ENCODE results near the gene HSD17B8. TPM values are rescaled to one million over a fixed set of nuclear protein-coding genes. Genes with fewer than 3 reads are reported as not detected.

The HSD17B8 gene
- total and polyA plus RNA-seq, 2 donors (not counting 1 experiment from before 2014, with no cell fraction given): 10.8 to 25.5 TPM

- H3K4me1 ChIP-seq (ENCODE audit: control insufficient read depth in 2 of 2, insufficient read depth in 2 of 2, low read length in 2 of 2): peaks cover 12% of the 10 kb centered on the region in 2 donors
- intact Hi-C loops (cut with micrococcal nuclease): no loop called here
- ATAC-seq (ENCODE audit: low read depth): no peak
- no peak overlapping the region for H3K27ac ChIP-seq (ENCODE audit: low read length in 2 of 2)
- Mint-ChIP-seq H3K4me1 (peaks cover 13% of the 10 kb centered on the region), H3K9me3 (ENCODE audit: insufficient read depth) (peaks cover 12% of the 10 kb centered on the region), H3K27ac (no peak overlapping the region), H3K4me3 (no peak overlapping the region), H3K27me3 (peaks cover 20% of the 10 kb centered on the region)
- no peaks in the 10 kb centered on the region for H4K20me1 ChIP-seq (ENCODE audit: control insufficient read depth, insufficient read depth, low read length, poor library complexity, severe bottlenecking)
- ChIA-PET POLR2A (interaction anchor here (0.5 to 0.6 kb wide), 2 partner anchors 149 to 166 kb away, joined by 4 read pairs; no protein-coding TSS in a partner anchor), CTCF (interaction anchor here (1.4 kb wide), 1 partner anchor 10 kb away, joined by 3 read pairs; no protein-coding TSS in a partner anchor)
- H3K79me2 ChIP-seq (ENCODE audit: control insufficient read depth, insufficient read depth, low read length): no peaks in the 10 kb centered on the region
- no peak overlapping the region for H3K4me3 ChIP-seq (ENCODE audit: control extremely low read depth in 1 of 5, extremely low read depth in 1 of 5, insufficient read depth in 1 of 5, low read depth in 2 of 5, low read length in 4 of 5)
- no peak overlapping the region for H2AFZ ChIP-seq (ENCODE audit: insufficient read depth, low read depth, low read length, poor library complexity, severe bottlenecking)
- peaks cover 0 to 5% (median 2%) of the 10 kb centered on the region in 4 experiments for H3K27me3 ChIP-seq (replicated peaks in 1 of 4; ENCODE audit: control extremely low read depth in 1 of 4, control insufficient read depth in 3 of 4, insufficient read depth in 4 of 4, low read length in 3 of 4)
- no peak overlapping the region for H3K9ac ChIP-seq (ENCODE audit: low read length)
- no peak for DNase-seq
- 94% methylated on average over 5 of the region's 10 CpGs for WGBS (ENCODE audit: insufficient coverage)
- no peaks in the 10 kb centered on the region for H3K36me3 ChIP-seq (replicated peaks in 1 of 2; ENCODE audit: control extremely low read depth in 1 of 2, control insufficient read depth in 1 of 2, extremely low read depth in 1 of 2, insufficient read depth in 2 of 2, low read length in 1 of 2)
- TF ChIP-seq CTCF (IDR thresholded peaks at IDR 0.05): no peak
- no peak for TF ChIP-seq EZH2 (IDR thresholded peaks at IDR 0.05; ENCODE audit: borderline replicate concordance, insufficient read depth, low read depth, low read length, poor library complexity, severe bottlenecking)
- no peak overlapping the region for H3K4me2 ChIP-seq (replicated peaks; ENCODE audit: low read depth, low read length, poor library complexity, severe bottlenecking)
- peaks cover 0 to 9% (median 5%) of the 10 kb centered on the region in 3 donors for H3K9me3 ChIP-seq (ENCODE audit: control extremely low read depth in 1 of 3, control insufficient read depth in 2 of 3, insufficient read depth in 1 of 3, low read length in 2 of 3)
Measured at GRCh38 chr6:33178755-33179475, 25.5 kb upstream of the HSD17B8 start.

GRCh38 chr6:33181141-33181540, 23.3 kb upstream of the HSD17B8 start:
- peaks cover 12% of the 10 kb centered on the region for H3K9me3 Mint-ChIP-seq (ENCODE audit: insufficient read depth)
- Histone ChIP-seq H2AFZ (ENCODE audit: insufficient read depth, low read depth, low read length, poor library complexity, severe bottlenecking) (no peak overlapping the region), H4K20me1 (ENCODE audit: control insufficient read depth, insufficient read depth, low read length, poor library complexity, severe bottlenecking) (no peaks in the 10 kb centered on the region), H3K4me2 (replicated peaks; ENCODE audit: low read depth, low read length, poor library complexity, severe bottlenecking) (no peak overlapping the region), H3K79me2 (ENCODE audit: control insufficient read depth, insufficient read depth, low read length) (no peaks in the 10 kb centered on the region), H3K27ac (ENCODE audit: low read length in 2 of 2) (no peak overlapping the region), H3K36me3 (replicated peaks in 1 of 2; ENCODE audit: control extremely low read depth in 1 of 2, control insufficient read depth in 1 of 2, extremely low read depth in 1 of 2, insufficient read depth in 2 of 2, low read length in 1 of 2) (no peaks in the 10 kb centered on the region), H3K9me3 (ENCODE audit: control extremely low read depth in 1 of 3, control insufficient read depth in 2 of 3, insufficient read depth in 1 of 3, low read length in 2 of 3) (peaks cover 0 to 16% (median 5%) of the 10 kb centered on the region in 3 donors), H3K4me1 (ENCODE audit: control insufficient read depth in 2 of 2, insufficient read depth in 2 of 2, low read length in 2 of 2) (peaks cover 14 to 15% of the 10 kb centered on the region in 2 donors), H3K4me3 (ENCODE audit: control extremely low read depth in 1 of 5, extremely low read depth in 1 of 5, insufficient read depth in 1 of 5, low read depth in 2 of 5, low read length in 4 of 5) (no peak overlapping the region), H3K9ac (ENCODE audit: low read length) (no peak overlapping the region), H3K27me3 (replicated peaks in 1 of 4; ENCODE audit: control extremely low read depth in 1 of 4, control insufficient read depth in 3 of 4, insufficient read depth in 4 of 4, low read length in 3 of 4) (peaks cover 0 to 14% (median 2%) of the 10 kb centered on the region in 4 experiments)
- CTCF ChIA-PET: no interaction called here
- peaks cover 13% of the 10 kb centered on the region for H3K4me1 Mint-ChIP-seq
- intact Hi-C loops (cut with micrococcal nuclease): no loop called here
- no peak overlapping the region for H3K4me3 Mint-ChIP-seq
- no peak overlapping the region for H3K27ac Mint-ChIP-seq
- DNase-seq (no peak), ATAC-seq (ENCODE audit: low read depth) (no peak)
- no peak for TF ChIP-seq EZH2 (IDR thresholded peaks at IDR 0.05; ENCODE audit: borderline replicate concordance, insufficient read depth, low read depth, low read length, poor library complexity, severe bottlenecking)
- no peak for TF ChIP-seq CTCF (IDR thresholded peaks at IDR 0.05)
- peaks cover 14% of the 10 kb centered on the region for H3K27me3 Mint-ChIP-seq
- POLR2A ChIA-PET: no interaction called here
- WGBS (ENCODE audit: insufficient coverage): 98% methylated on average over 4 of the region's 7 CpGs

Measured in B cell (primary cell).